Nephron (organoid): ENCODE data around the gene TMEM117.

ENCODE experiments used
- H3K27ac Mint-ChIP-seq, 3 experiments: 2 replicates each; pipeline ENCODE4 v1.8.0; 2020; ENCODE audit warnings: mixed read lengths in 3 of 3, mild to moderate bottlenecking in 2 of 3, moderate library complexity in 1 of 3
- H3K27me3 Mint-ChIP-seq: 2 replicates; pipeline ENCODE4 v1.8.0; 2021; ENCODE audit warnings: low read depth, mild to moderate bottlenecking, moderate library complexity, mixed read lengths
- H3K36me3 Mint-ChIP-seq: 2 replicates; pipeline ENCODE4 v1.8.0; 2020; ENCODE audit warnings: low read depth, mixed read lengths
- H3K4me1 Mint-ChIP-seq: 2 replicates; pipeline ENCODE4 v1.8.0; 2020; ENCODE audit warnings: mixed read lengths
- H3K4me3 Mint-ChIP-seq, 3 experiments: 2 replicates each; pipeline ENCODE4 v1.8.0; 2020; ENCODE audit warnings: mild to moderate bottlenecking in 3 of 3, mixed read lengths in 3 of 3, moderate library complexity in 2 of 3
- H3K9me3 Mint-ChIP-seq: 2 replicates; pipeline ENCODE4 v1.8.0; 2020; ENCODE audit warnings: mixed read lengths
- TF ChIP-seq, protein P1 (sequence below), 3 experiments: fragments of 200-600 bp; sonication (generic); IDR thresholded peaks; one replicate each; pipeline ENCODE4 v1.5.0; 2021; ENCODE audit warnings: antibody characterized with exemption in 3 of 3; ENCODE audit not compliant: unreplicated experiment in 3 of 3

TMEM117 gene

DNA sequence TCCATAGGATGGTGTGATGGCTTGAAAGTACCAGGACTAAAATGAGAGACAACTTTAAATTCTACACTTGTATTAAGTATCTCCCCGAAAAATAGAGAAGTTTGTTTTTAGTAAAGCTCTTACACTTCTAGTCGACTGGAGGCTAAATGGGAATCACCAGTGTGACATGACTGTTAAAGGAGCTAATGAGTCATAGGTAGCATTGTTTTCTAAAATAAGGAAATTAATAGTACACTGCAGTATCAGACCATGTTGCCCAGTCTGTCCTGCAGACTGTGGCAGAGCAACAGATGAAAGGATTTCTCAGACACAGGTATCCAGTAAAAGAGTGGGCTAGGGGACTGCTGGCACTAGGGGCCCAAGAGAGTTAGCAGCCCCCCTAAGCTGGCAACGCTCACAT lies 140.1 kb downstream of the TMEM117 start:
- Mint-ChIP-seq H3K9me3 (peaks cover 27% of the 10 kb centered on the region), H3K27me3 (no peaks in the 10 kb centered on the region), H3K4me3 (no peak overlapping the region), H3K27ac (no peak overlapping the region), H3K4me1 (no peaks in the 10 kb centered on the region), H3K36me3 (peaks cover 19% of the 10 kb centered on the region)
- TF ChIP-seq, protein P1, sequence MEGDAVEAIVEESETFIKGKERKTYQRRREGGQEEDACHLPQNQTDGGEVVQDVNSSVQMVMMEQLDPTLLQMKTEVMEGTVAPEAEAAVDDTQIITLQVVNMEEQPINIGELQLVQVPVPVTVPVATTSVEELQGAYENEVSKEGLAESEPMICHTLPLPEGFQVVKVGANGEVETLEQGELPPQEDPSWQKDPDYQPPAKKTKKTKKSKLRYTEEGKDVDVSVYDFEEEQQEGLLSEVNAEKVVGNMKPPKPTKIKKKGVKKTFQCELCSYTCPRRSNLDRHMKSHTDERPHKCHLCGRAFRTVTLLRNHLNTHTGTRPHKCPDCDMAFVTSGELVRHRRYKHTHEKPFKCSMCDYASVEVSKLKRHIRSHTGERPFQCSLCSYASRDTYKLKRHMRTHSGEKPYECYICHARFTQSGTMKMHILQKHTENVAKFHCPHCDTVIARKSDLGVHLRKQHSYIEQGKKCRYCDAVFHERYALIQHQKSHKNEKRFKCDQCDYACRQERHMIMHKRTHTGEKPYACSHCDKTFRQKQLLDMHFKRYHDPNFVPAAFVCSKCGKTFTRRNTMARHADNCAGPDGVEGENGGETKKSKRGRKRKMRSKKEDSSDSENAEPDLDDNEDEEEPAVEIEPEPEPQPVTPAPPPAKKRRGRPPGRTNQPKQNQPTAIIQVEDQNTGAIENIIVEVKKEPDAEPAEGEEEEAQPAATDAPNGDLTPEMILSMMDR (IDR thresholded peaks at IDR 0.05; ENCODE audit: unreplicated experiment in 3 of 3) = no peak

DNA sequence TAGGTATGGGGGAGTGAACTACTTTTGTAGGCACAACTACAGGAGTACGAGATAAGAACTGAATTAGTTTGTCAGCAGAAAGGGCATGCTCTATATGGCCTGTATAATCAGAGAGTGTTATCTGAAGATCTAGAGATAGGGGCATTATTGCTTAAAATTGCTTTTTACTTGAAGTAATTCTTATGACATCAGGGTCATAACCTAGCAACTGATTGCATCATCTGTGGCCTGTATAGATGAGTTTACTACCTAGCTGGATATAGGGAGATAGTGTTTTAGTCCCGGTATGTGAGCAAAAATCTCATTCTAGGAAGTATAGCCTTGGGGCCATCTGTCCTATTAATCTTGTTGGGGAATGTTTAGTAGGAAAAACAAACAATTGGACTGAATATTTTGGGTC lies 142.7 kb downstream of the TMEM117 start:
- peaks cover 28% of the 10 kb centered on the region for H3K9me3 Mint-ChIP-seq
- H3K36me3 Mint-ChIP-seq = peaks cover 21% of the 10 kb centered on the region
- H3K27me3 Mint-ChIP-seq = no peaks in the 10 kb centered on the region
- H3K27ac Mint-ChIP-seq = no peak overlapping the region
- no peak overlapping the region for H3K4me3 Mint-ChIP-seq
- TF ChIP-seq, protein P1 (IDR thresholded peaks at IDR 0.05; ENCODE audit: unreplicated experiment in 3 of 3) = no peak
- no peaks in the 10 kb centered on the region for H3K4me1 Mint-ChIP-seq

GRCh38 chr12:43979450-43979849 lies 143.6 kb downstream of the TMEM117 start:
- Mint-ChIP-seq H3K4me3 (no peak overlapping the region), H3K27ac (no peak overlapping the region), H3K4me1 (no peaks in the 10 kb centered on the region), H3K9me3 (peaks cover 28% of the 10 kb centered on the region), H3K36me3 (peaks cover 21% of the 10 kb centered on the region), H3K27me3 (no peaks in the 10 kb centered on the region)
- TF ChIP-seq, protein P1 (IDR thresholded peaks at IDR 0.05; ENCODE audit: unreplicated experiment in 3 of 3) = no peak

DNA sequence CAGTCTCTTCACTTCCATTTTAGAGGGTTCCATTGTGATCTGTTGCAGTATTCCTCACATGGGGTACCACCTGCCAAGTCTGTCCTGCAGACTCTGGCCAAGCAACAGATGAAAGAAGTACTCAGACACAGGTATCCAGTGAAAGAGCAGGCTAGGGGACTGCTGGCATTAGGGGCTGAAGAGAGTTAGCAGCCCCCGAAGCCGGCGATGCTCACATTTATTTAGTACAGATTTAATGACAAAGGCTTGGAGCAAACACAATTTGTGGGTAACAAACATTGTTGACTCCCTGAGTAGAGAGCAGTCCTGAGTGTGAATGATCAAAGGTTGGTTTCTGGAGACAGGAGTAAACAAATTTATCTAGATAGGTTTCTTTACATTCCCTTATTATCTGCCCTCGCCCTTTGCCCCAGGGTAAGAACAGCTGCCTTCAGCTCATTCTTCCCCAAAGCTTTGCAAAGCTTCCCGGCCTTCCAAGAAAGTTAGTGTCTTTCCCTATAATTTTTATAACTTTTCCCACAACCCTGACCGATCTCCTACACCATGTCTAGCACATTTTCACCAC lies 144.8 kb downstream of the TMEM117 start:
- no peak overlapping the region for H3K27ac Mint-ChIP-seq
- H3K4me1 Mint-ChIP-seq = no peaks in the 10 kb centered on the region
- H3K4me3 Mint-ChIP-seq = no peak overlapping the region
- H3K9me3 Mint-ChIP-seq = peaks cover 27% of the 10 kb centered on the region
- peaks cover 20% of the 10 kb centered on the region for H3K36me3 Mint-ChIP-seq
- no peaks in the 10 kb centered on the region for H3K27me3 Mint-ChIP-seq
- TF ChIP-seq, protein P1 (IDR thresholded peaks at IDR 0.05; ENCODE audit: unreplicated experiment in 3 of 3) = no peak

DNA sequence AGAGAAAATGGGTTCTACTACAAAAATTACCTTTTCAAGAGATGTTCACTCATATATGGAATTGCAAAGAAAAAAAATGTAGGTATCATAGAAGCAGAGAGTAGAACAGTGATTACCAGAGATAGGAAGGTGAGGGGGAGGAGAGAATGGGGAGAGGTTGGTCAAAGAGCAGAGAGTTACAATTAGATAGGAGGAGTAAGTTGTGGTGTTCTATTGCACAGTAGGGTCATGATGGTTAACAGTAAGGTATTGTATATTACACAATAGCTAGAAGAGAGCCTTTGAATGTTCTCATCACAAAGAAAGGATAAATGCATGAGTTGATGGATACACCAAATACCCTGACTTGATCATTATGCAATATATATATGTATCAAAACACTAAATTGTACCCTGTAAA lies 145.8 kb downstream of the TMEM117 start:
- TF ChIP-seq, protein P1 (IDR thresholded peaks at IDR 0.05; ENCODE audit: unreplicated experiment in 3 of 3) = no peak
- peaks cover 11% of the 10 kb centered on the region for H3K36me3 Mint-ChIP-seq
- H3K4me1 Mint-ChIP-seq = no peaks in the 10 kb centered on the region
- H3K27ac Mint-ChIP-seq = no peak overlapping the region
- no peaks in the 10 kb centered on the region for H3K27me3 Mint-ChIP-seq
- H3K4me3 Mint-ChIP-seq = no peak overlapping the region
- peaks cover 20% of the 10 kb centered on the region for H3K9me3 Mint-ChIP-seq

GRCh38 chr12:43982544-43982943 lies 146.7 kb downstream of the TMEM117 start:
- TF ChIP-seq, protein P1 (IDR thresholded peaks at IDR 0.05; ENCODE audit: unreplicated experiment in 3 of 3) = no peak
- Mint-ChIP-seq H3K9me3 (peaks cover 18% of the 10 kb centered on the region), H3K27ac (no peak overlapping the region), H3K4me3 (no peak overlapping the region), H3K27me3 (no peaks in the 10 kb centered on the region), H3K36me3 (peaks cover 7% of the 10 kb centered on the region), H3K4me1 (no peaks in the 10 kb centered on the region)
